IMR-90 (cell line): ENCODE measurements around the gene SLC16A5. TPM values are rescaled to one million over a fixed set of nuclear protein-coding genes. Genes with fewer than 3 reads are reported as not detected.

Source experiments
- ATAC-seq: fragments of 200-7000 bp; cut with Tn5 transposase; 2 replicates; pipeline ENCODE4 v1.9.1; 2020; ENCODE audit warnings: low read depth, mild to moderate bottlenecking, moderate library complexity
- BruUV-seq: library from RNA; stranded (reverse); fragments of 400-500 nt; replicated peaks from 2 replicates; lab custom pipeline; 2021; lab: Mats Ljungman, UMichigan
- CTCF ChIA-PET: fragments of 300-600 bp; formaldehyde crosslinking; extraction: SDS; loops from one replicate; lab custom pipeline; 2021; ENCODE audit warnings: antibody characterized with exemption; lab: Yijun Ruan, JAX
- POLR2A ChIA-PET: fragments of 300-600 bp; sonication (Branson Sonifier 250); formaldehyde crosslinking; loops from one replicate; lab custom pipeline; 2022; ENCODE audit warnings: antibody characterized with exemption; ENCODE audit not compliant: unreplicated experiment; lab: Charles Lee
- DNase-seq: peaks from one replicate; pipeline ENCODE4 v3.0.0; 2013
- H2AFZ ChIP-seq: replicated peaks from 2 replicates; pipeline ENCODE3; 2013; ENCODE audit warnings: low read length, mild to moderate bottlenecking; ENCODE audit not compliant: poor library complexity
- H2AK5ac ChIP-seq: 2 replicates; pipeline ENCODE4 v1.6.1; 2013; ENCODE audit warnings: low read depth, low read length, inconsistent platforms
- H2AK9ac ChIP-seq: replicated peaks from 2 replicates; pipeline ENCODE3; 2013; ENCODE audit warnings: mild to moderate bottlenecking, low read depth, low read length, moderate library complexity; ENCODE audit not compliant: poor library complexity
- H2BK120ac ChIP-seq: 2 replicates; pipeline ENCODE4 v1.6.1; 2013; ENCODE audit warnings: low read depth, low read length, inconsistent platforms
- H2BK15ac ChIP-seq: 3 replicates; pipeline ENCODE4 v1.6.1; 2013; ENCODE audit warnings: low read depth, low read length, inconsistent platforms
- H2BK20ac ChIP-seq: 2 replicates; pipeline ENCODE4 v1.6.1; 2013; ENCODE audit warnings: low read depth, mild to moderate bottlenecking, inconsistent platforms, low read length, moderate library complexity
- H2BK5ac ChIP-seq: 2 replicates; pipeline ENCODE4 v1.6.1; 2013; ENCODE audit warnings: mild to moderate bottlenecking, low read depth, low read length, inconsistent platforms; ENCODE audit not compliant: poor library complexity, severe bottlenecking
- H3K14ac ChIP-seq: replicated peaks from 2 replicates; pipeline ENCODE4 v1.6.1; 2013; ENCODE audit warnings: low read depth, low read length, inconsistent platforms
- H3K18ac ChIP-seq: 2 replicates; pipeline ENCODE4 v1.6.1; 2013; ENCODE audit warnings: low read depth, low read length, control low read depth
- H3K23ac ChIP-seq: 2 replicates; pipeline ENCODE4 v1.6.1; 2013; ENCODE audit warnings: low read depth, low read length, inconsistent platforms
- H3K27ac ChIP-seq: 2 replicates; pipeline ENCODE4 v1.5.1; 2013; ENCODE audit warnings: mild to moderate bottlenecking, control low read depth, low read length; ENCODE audit not compliant: insufficient read depth
- H3K27me3 ChIP-seq: 2 replicates; pipeline ENCODE4 v1.6.1; 2013; ENCODE audit warnings: low read length; ENCODE audit not compliant: control insufficient read depth, insufficient read depth
- H3K36me3 ChIP-seq: 2 replicates; pipeline ENCODE4 v1.6.1; 2013; ENCODE audit warnings: low read length, mixed read lengths; ENCODE audit not compliant: control insufficient read depth, insufficient read depth
- H3K4ac ChIP-seq: 2 replicates; pipeline ENCODE4 v1.6.1; 2013; ENCODE audit warnings: low read depth, low read length, inconsistent platforms
- H3K4me1 ChIP-seq: 2 replicates; pipeline ENCODE4 v1.6.1; 2013; ENCODE audit warnings: low read length, mixed read lengths; ENCODE audit not compliant: control insufficient read depth, insufficient read depth
- H3K4me2 ChIP-seq: 2 replicates; pipeline ENCODE4 v1.6.1; 2013; ENCODE audit warnings: low read depth, mild to moderate bottlenecking, control low read depth, low read length, moderate library complexity
- H3K4me3 ChIP-seq: 2 replicates; pipeline ENCODE4 v1.5.1; 2013; ENCODE audit warnings: low read depth, mild to moderate bottlenecking, control low read depth, low read length, moderate library complexity; ENCODE audit not compliant: insufficient read depth
- H3K56ac ChIP-seq: 2 replicates; pipeline ENCODE4 v1.6.1; 2013; ENCODE audit warnings: low read length, inconsistent platforms; ENCODE audit not compliant: insufficient read depth; ENCODE audit errors: extremely low read depth
- H3K79me1 ChIP-seq, 2 experiments: 2 replicates each; pipeline ENCODE4 v1.6.1; 2013; ENCODE audit warnings: low read length in 2 of 2, inconsistent platforms in 1 of 2, low read depth in 1 of 2
- H3K9ac ChIP-seq: 2 replicates; pipeline ENCODE4 v1.6.1; 2013; ENCODE audit warnings: low read depth, low read length, control low read depth
- H3K9me1 ChIP-seq: 2 replicates; pipeline ENCODE4 v1.6.1; 2013; ENCODE audit warnings: low read length, inconsistent platforms; ENCODE audit not compliant: insufficient read depth
- H3K9me3 ChIP-seq: 2 replicates; pipeline ENCODE4 v1.6.1; 2013; ENCODE audit warnings: low read length; ENCODE audit not compliant: control insufficient read depth, insufficient read depth
- H4K20me1 ChIP-seq: 2 replicates; pipeline ENCODE4 v1.6.1; 2013; ENCODE audit warnings: low read length, inconsistent platforms; ENCODE audit not compliant: insufficient read depth
- H4K5ac ChIP-seq: 2 replicates; pipeline ENCODE4 v1.6.1; 2013; ENCODE audit warnings: mild to moderate bottlenecking, low read depth, low read length, control low read depth
- H4K8ac ChIP-seq, 2 experiments: 2 replicates each; pipeline ENCODE4 v1.6.1; 2013; ENCODE audit warnings: low read depth in 2 of 2, low read length in 2 of 2, control low read depth in 1 of 2, inconsistent platforms in 1 of 2
- H4K91ac ChIP-seq: 2 replicates; pipeline ENCODE4 v1.6.1; 2013; ENCODE audit warnings: low read depth, low read length, inconsistent platforms; ENCODE audit not compliant: insufficient read depth
- ELK1 ChIP-seq: fragments of 150-350 bp; IDR thresholded peaks from 2 replicates; pipeline ENCODE4 v1.6.1; 2016; ENCODE audit warnings: low read depth, mild to moderate bottlenecking, low read length, moderate library complexity, borderline replicate concordance
- MAFK ChIP-seq: IDR thresholded peaks from 2 replicates; pipeline ENCODE4 v1.6.1; 2012; ENCODE audit warnings: low read depth, low read length, improper control_type of control experiment
- RAD21 ChIP-seq: IDR thresholded peaks from 2 replicates; pipeline ENCODE4 v1.6.1; 2012; ENCODE audit warnings: low read length, improper control_type of control experiment
- RCOR1 ChIP-seq: IDR thresholded peaks from 2 replicates; pipeline ENCODE4 v1.6.1; 2012; ENCODE audit warnings: mild to moderate bottlenecking, low read length, improper control_type of control experiment; ENCODE audit not compliant: insufficient replicate concordance
- RFX5 ChIP-seq: IDR thresholded peaks from 2 replicates; pipeline ENCODE4 v1.8.0; 2012; ENCODE audit warnings: low read depth, mild to moderate bottlenecking, low read length, moderate library complexity
- USF2 ChIP-seq: fragments of 150-350 bp; IDR thresholded peaks from 2 replicates; pipeline ENCODE4 v1.6.1; 2017; ENCODE audit warnings: mild to moderate bottlenecking, antibody characterized with exemption, low read length, low read depth
- WGBS, 2 experiments: methylation state at CpG; one replicate each; pipeline versions ENCODE4 v1.1.5 to v1.1.7; 2013; ENCODE audit warnings: missing lambda C conversion rate in 2 of 2; ENCODE audit not compliant: insufficient read length in 1 of 2; ENCODE audit errors: extremely low coverage in 2 of 2; 5-methylcytosine and 5-hydroxymethylcytosine counted together
- dilution Hi-C: fragments of 300-500 bp; cut with HindIII; formaldehyde crosslinking; loops from one replicate; pipeline ENCODE4 v1.14.3; 2018; ENCODE audit warnings: low sequenced_read_pairs; ENCODE audit not compliant: unreplicated experiment
- in situ Hi-C: fragments of 300-500 bp; cut with MboI; formaldehyde crosslinking; loops from 3 replicates; pipeline ENCODE4 v1.14.3; 2019; ENCODE audit warnings: low sequenced_read_pairs, inconsistent platforms, mixed read lengths
- intact Hi-C: fragments of 100-400 bp; cut with micrococcal nuclease; formaldehyde crosslinking; loops from 2 replicates; pipeline ENCODE4 v1.10.0; 2022
- polyA plus RNA-seq, 3 experiments: library from polyadenylated mRNA; depleted of rRNA; stranded (reverse); fragments of >200 nt; gene quantifications; 2 replicates each; pipeline ENCODE4 v1.2.3, GENCODE V29; 2012; ENCODE audit warnings: low replicate concordance in 1 of 3
- total RNA-seq: library from RNA; depleted of rRNA; stranded (reverse); fragments of >200 nt; gene quantifications from 2 replicates; pipeline ENCODE4 v1.2.3, GENCODE V29; 2012

Gene SLC16A5
- total and polyA plus RNA-seq, 2 of the 4 experiments (the other 2 are of a cell fraction) = 1.8 to 7.1 TPM

GRCh38 chr17:75086496-75087181 lies 1.1 kb upstream of the SLC16A5 start:
- BruUV-seq = no TSS peak
- intact Hi-C loops = no loop called here

More at GRCh38 chr17:75086496-75087181, 1.1 kb upstream of the SLC16A5 start:
- H2BK5ac ChIP-seq = no peak overlapping the region
- dilution Hi-C loops (no loop called here), in situ Hi-C loops (no loop called here)
- no peak overlapping the region for H3K56ac ChIP-seq
- no peaks in the 10 kb centered on the region for H3K36me3 ChIP-seq
- peak overlapping the region; percentile 44 for H2AK9ac ChIP-seq
- no peak overlapping the region for H3K23ac ChIP-seq
- no peak overlapping the region for H2AFZ ChIP-seq
- 0 out of 2 replicates have a peak overlapping the region, but pooled peaks have one; percentile 0 for H2BK120ac ChIP-seq
- no peak overlapping the region; the same call in 1 of the 2 replicates for H3K14ac ChIP-seq
- no peaks in the 10 kb centered on the region for H4K20me1 ChIP-seq
- H4K8ac ChIP-seq = peak overlapping the region; percentile 94 to 100; a peak in 2 of 4 replicates
- CTCF ChIA-PET = no interaction called here
- WGBS, 2 experiments = 83% methylated on average over 10 of the region's 15 CpGs; no CpG with 5 or more reads in 1 of the 2 experiments
- no peak overlapping the region for H3K4me2 ChIP-seq
- no peak overlapping the region for H3K9ac ChIP-seq
- DNase-seq (no peak), ATAC-seq (no peak)
- peaks cover 15% of the 10 kb centered on the region for H3K9me1 ChIP-seq
- POLR2A ChIA-PET = no interaction called here
- H3K27me3 ChIP-seq = no peaks in the 10 kb centered on the region
- no peak overlapping the region for H4K5ac ChIP-seq
- H4K91ac ChIP-seq = peak overlapping the region; percentile 18; the same call in 1 of the 2 replicates
- H3K27ac ChIP-seq = no peak overlapping the region
- H2BK20ac ChIP-seq = 0 out of 2 replicates have a peak overlapping the region, but pooled peaks have one; percentile 14
- TF ChIP-seq ELK1 (no peak), RCOR1 (no peak), USF2 (no peak), RFX5 (no peak), RAD21 (no peak), MAFK (no peak)
- peak overlapping the region; percentile 21; the same call in 1 of the 3 replicates for H2BK15ac ChIP-seq
- H3K4me3 ChIP-seq = no peak overlapping the region
- H2AK5ac ChIP-seq = peak overlapping the region; percentile 83
- no peak overlapping the region for H3K18ac ChIP-seq
- peaks cover 18% of the 10 kb centered on the region for H3K4me1 ChIP-seq
- H3K9me3 ChIP-seq = no peaks in the 10 kb centered on the region
- peaks cover 0 to 19% of the 10 kb centered on the region in 2 experiments; a peak in 3 of 4 replicates for H3K79me1 ChIP-seq
- peak overlapping the region; percentile 45; the same call in 1 of the 2 replicates for H3K4ac ChIP-seq
